Activated CD4-positive, alpha-beta memory T cell treated with anti-CD3 and anti-CD28 coated beads, Interleukin-2, amount 10 ng/mL, durations not matched to agents 7 days and 5 days (primary cell): ENCODE results near the gene KLHDC9. TPM values are rescaled to one million over a fixed set of nuclear protein-coding genes. Genes with fewer than 3 reads are reported as not detected.
A peak's percentile ranks its signal among the peaks of the same experiment; 100 is the strongest.

ENCODE experiments used
- CTCF ChIA-PET: fragments of 350-600 bp; sonication (Branson Sonifier 250); formaldehyde crosslinking; loops from one replicate; lab custom pipeline; 2021; ENCODE audit warnings: antibody characterized with exemption, inconsistent platforms; lab: Charles Lee
- POLR2A ChIA-PET: fragments of 350-600 bp; sonication (Branson Sonifier 250); formaldehyde crosslinking; loops from one replicate; lab custom pipeline; 2021; ENCODE audit warnings: antibody characterized with exemption; lab: Charles Lee
- DNase-seq: peaks from one replicate; pipeline ENCODE4 v3.0.0-alpha.2; 2020
- H3K27ac Mint-ChIP-seq: one replicate; pipeline ENCODE4 v1.8.0; 2021; ENCODE audit warnings: mild to moderate bottlenecking, mixed read lengths
- H3K27me3 Mint-ChIP-seq: one replicate; pipeline ENCODE4 v1.8.0; 2021; ENCODE audit warnings: mixed read lengths
- H3K36me3 Mint-ChIP-seq: one replicate; pipeline ENCODE4 v1.8.0; 2021; ENCODE audit warnings: low read depth, mixed read lengths
- H3K4me1 Mint-ChIP-seq: one replicate; pipeline ENCODE4 v1.8.0; 2021; ENCODE audit warnings: mixed read lengths
- H3K4me3 Mint-ChIP-seq: one replicate; pipeline ENCODE4 v1.8.0; 2021; ENCODE audit warnings: mild to moderate bottlenecking, mixed read lengths
- H3K9me3 Mint-ChIP-seq: one replicate; pipeline ENCODE4 v1.8.0; 2021; ENCODE audit warnings: mixed read lengths
- total RNA-seq, 2 experiments: library from RNA; stranded (reverse); gene quantifications; one replicate each; pipeline ENCODE4 v1.2.3, GENCODE V29; 2021

The KLHDC9 gene
- total RNA-seq, 2 experiments from 2014 or later, result 1.2 TPM

DNA sequence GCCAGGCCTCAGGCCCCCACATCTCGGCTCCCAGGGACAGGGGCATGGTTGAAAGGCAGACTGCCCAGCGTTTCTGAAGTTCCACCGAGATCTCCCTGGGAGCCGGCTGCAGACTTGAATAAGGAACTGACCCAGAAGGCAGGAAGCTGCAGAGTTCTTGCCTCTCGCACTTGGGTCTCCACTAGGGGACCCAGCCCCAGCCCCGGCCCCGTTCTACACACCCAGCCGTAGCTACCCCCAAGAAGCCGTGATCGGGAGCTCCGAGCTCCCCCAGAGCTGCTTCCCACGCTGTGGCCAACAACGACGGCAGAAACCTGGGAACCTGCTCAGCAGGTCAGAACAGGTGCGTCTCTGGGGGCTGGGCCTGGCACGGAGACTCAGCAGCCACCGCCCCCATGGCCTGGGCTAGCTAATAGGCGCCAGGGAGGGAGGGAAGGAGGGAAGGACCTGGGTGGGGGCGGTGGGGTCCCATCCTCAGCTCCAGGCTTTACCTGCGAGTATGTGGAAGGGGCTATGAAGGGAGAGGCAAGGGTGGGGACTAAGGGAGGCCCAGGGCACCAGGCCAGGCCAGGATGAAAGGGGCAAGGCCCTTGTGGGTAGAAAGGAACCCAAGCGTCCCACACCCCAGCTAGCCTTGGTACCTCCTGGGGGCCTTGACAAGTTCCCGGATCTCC lies 8.8 kb upstream of the KLHDC9 start, which contains the start of gene NECTIN4:
TSS of gene NECTIN4 (minus strand) at position 308 of the 674 bp plus-strand sequence. CDS start at position 46, 262 bp downstream.
- no peak for DNase-seq
- peaks cover 2% of the 10 kb centered on the region for H3K27me3 Mint-ChIP-seq
- H3K4me1 Mint-ChIP-seq, result peaks cover 23% of the 10 kb centered on the region
- H3K36me3 Mint-ChIP-seq, result no peaks in the 10 kb centered on the region
- ChIA-PET POLR2A (interaction anchor here (1.3 to 3.3 kb wide), 2 partner anchors 21 to 44 kb away, joined by 5 to 20 read pairs; partner anchors contain the start of genes ARHGAP30 and USF1), CTCF (interaction anchor here (1.9 kb wide), 1 partner anchor 8 kb away, joined by 6 read pairs; the partner anchor contains the start of gene KLHDC9)
- H3K27ac Mint-ChIP-seq, result no peak within 1 kb of the TSS
- H3K4me3 Mint-ChIP-seq, result no peak within 1 kb of the TSS
- H3K9me3 Mint-ChIP-seq, result no peaks in the 10 kb centered on the region

DNA sequence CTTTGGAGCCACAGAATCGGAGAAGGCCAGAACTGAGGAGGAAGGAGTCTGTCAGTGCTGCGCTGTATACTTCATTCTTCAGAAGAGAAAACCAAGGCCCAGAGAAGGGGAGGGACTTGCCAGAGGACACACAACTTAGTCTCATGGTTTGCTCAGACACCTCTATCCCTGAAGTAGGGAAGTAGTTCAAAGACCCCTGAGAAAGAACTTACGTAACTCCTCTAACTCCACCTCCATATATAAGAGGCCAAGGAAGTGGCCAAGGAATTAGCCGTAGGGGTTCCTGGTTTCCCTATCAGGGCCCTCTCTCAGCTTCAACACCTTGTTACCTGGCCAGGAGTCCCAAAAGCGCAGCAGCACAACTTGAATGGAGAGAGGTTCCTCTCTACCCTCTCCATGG lies 8.2 kb upstream of the KLHDC9 start:
- H3K36me3 Mint-ChIP-seq, result no peaks in the 10 kb centered on the region
- ChIA-PET POLR2A (interaction anchor here (1.3 to 3.3 kb wide), 2 partner anchors 21 to 45 kb away, joined by 5 to 20 read pairs; partner anchors contain the start of genes ARHGAP30 and USF1), CTCF (no interaction called here)
- no peak for DNase-seq
- H3K4me3 Mint-ChIP-seq, result no peak overlapping the region
- H3K27ac Mint-ChIP-seq, result no peak overlapping the region
- peaks cover 23% of the 10 kb centered on the region for H3K4me1 Mint-ChIP-seq
- peaks cover 5% of the 10 kb centered on the region for H3K27me3 Mint-ChIP-seq
- no peaks in the 10 kb centered on the region for H3K9me3 Mint-ChIP-seq

DNA sequence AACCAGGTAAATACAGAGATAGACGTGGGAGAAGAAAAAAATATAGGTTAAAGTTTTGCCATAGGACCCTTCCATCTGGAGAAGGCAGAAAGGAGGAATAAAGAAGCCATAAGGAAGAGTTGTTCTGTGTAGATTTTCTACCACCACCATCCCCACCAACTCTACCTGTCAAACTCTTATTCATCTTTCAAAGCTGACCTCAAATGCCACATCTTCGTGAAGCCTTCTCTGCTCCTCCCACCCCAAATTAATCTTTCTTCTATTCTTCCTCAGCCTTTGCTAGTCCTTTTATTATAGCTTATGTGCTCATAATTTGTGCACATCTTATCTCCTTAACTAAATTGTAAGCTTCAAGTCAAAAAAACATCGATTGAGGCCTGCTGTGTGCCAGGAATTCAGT lies 7.5 kb upstream of the KLHDC9 start:
- Mint-ChIP-seq H3K27ac (no peak overlapping the region), H3K27me3 (peaks cover 6% of the 10 kb centered on the region), H3K9me3 (no peaks in the 10 kb centered on the region), H3K36me3 (no peaks in the 10 kb centered on the region), H3K4me3 (no peak overlapping the region), H3K4me1 (peaks cover 23% of the 10 kb centered on the region)
- no peak for DNase-seq
- CTCF ChIA-PET, result no interaction called here
- POLR2A ChIA-PET, result interaction anchor here (3.3 kb wide), 1 partner anchor 22 kb away, joined by 20 read pairs; the partner anchor contains the start of gene ARHGAP30

DNA sequence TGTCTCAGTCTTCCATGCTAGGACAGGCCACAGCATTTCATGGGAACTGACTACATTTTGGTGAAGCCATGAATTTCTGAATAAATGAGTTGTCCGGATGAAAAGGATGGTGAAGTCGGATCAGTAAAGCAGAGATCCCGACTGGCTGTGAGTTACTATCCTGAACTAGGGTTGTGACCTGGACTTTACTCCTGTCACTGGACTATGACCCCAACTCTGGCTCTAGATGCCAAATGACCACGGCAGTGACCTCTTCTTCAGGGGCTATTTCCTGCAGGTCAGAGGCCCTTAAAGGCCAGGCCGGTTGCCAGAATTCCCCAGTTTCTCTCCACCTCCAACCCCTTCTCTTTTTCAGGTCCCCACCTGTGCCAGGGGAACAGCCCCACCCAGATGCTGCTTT lies 7.1 kb upstream of the KLHDC9 start:
- no peak for DNase-seq
- Mint-ChIP-seq H3K27me3 (peaks cover 6% of the 10 kb centered on the region), H3K36me3 (no peaks in the 10 kb centered on the region), H3K4me1 (peaks cover 23% of the 10 kb centered on the region), H3K27ac (no peak overlapping the region), H3K4me3 (no peak overlapping the region), H3K9me3 (no peaks in the 10 kb centered on the region)
- CTCF ChIA-PET, result no interaction called here
- POLR2A ChIA-PET, result interaction anchor here (3.3 kb wide), 1 partner anchor 23 kb away, joined by 20 read pairs; the partner anchor contains the start of gene ARHGAP30

DNA sequence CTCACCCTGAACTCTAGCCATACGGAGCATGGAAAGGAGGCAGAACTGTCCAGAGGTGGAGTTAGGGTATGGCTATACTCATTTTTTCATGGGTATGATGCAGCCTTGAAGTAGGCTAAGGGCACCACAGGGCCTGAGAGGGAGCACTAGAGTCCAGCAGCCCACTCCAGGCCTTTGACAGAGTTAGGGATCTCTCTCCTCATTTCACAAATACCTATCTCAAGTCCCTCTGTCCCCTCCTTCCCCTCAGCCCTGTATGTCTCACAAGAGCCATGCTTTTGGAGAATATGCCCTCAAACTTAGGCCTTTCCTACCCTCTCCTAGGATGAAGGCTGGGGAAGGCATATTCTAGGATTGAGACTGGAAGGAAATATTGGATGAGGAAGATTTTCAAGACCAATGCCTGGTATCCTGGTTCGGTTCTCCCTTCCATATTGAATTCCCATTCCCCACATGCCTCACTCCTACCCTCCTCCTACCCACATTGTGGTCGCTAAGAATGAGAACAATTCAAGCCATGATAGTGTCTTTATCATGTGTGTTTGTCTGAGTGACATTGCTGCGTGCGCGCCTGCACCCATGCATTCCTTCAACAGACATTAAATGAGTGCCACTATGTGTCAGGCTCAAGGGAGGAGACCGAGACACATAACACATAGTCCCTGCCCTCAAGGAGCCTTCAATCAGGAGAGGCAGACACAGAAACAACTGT lies 6.2 kb upstream of the KLHDC9 start:
- H3K27ac Mint-ChIP-seq, result no peak overlapping the region
- H3K4me1 Mint-ChIP-seq, result peaks cover 28% of the 10 kb centered on the region
- ChIA-PET CTCF (interaction anchor here (0.7 to 7.5 kb wide), 3 partner anchors 21 to 95 kb away, joined by 3 to 128 read pairs (median 3); partner anchors contain the start of genes ARHGAP30 and TSTD1), POLR2A (interaction anchor here (0.8 to 1.0 kb wide), 2 partner anchors 20 to 26 kb away, joined by 3 to 4 read pairs; partner anchors contain the start of genes NIT1 and PFDN2)
- H3K27me3 Mint-ChIP-seq, result peaks cover 6% of the 10 kb centered on the region
- H3K4me3 Mint-ChIP-seq, result no peak overlapping the region
- H3K36me3 Mint-ChIP-seq, result no peaks in the 10 kb centered on the region
- DNase-seq, result no peak
- H3K9me3 Mint-ChIP-seq, result no peaks in the 10 kb centered on the region

GRCh38 chr1:161092621-161093028 lies 5.5 kb upstream of the KLHDC9 start:
- Mint-ChIP-seq H3K9me3 (no peaks in the 10 kb centered on the region), H3K27me3 (peaks cover 6% of the 10 kb centered on the region), H3K4me1 (peaks cover 34% of the 10 kb centered on the region), H3K4me3 (no peak overlapping the region), H3K27ac (no peak overlapping the region), H3K36me3 (peaks cover 2% of the 10 kb centered on the region)
- peak; percentile 27 for DNase-seq
- POLR2A ChIA-PET, result interaction anchor here (0.8 to 9.5 kb wide), 3 partner anchors 20 to 25 kb away, joined by 3 to 142 read pairs (median 4); partner anchors contain the start of genes ARHGAP30, NIT1 and PFDN2
- CTCF ChIA-PET, result interaction anchor here (0.7 to 7.5 kb wide), 4 partner anchors 22 to 139 kb away, joined by 3 to 128 read pairs (median 3); partner anchors contain the start of genes ARHGAP30 and TSTD1

DNA sequence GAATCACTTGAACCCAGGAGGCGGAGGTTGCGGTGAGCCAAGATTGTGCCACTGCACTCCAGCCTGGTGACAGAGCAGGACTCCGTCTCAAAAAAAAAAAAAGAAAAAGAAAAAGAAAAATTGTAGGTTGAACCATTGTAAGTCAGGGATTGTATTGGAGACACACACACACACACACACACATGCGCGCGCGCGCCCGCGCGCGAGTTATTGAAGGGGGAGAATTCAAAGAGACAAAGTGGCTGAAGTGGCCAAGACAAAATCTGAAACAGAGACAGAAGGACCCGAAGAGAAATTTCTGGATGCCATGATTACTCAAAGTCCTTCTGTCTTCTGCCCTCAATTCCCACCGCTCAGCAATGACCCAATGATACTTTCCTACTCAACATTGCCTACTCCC lies 3.7 kb upstream of the KLHDC9 start:
- no peaks in the 10 kb centered on the region for H3K9me3 Mint-ChIP-seq
- H3K27me3 Mint-ChIP-seq, result peaks cover 6% of the 10 kb centered on the region
- no peak for DNase-seq
- H3K4me3 Mint-ChIP-seq, result no peak overlapping the region
- ChIA-PET CTCF (interaction anchor here (0.7 to 7.5 kb wide), 5 partner anchors 16 to 97 kb away, joined by 3 to 128 read pairs (median 30); partner anchors contain the start of genes ARHGAP30, NIT1, PFDN2 and USF1), POLR2A (interaction anchor here (0.6 to 9.5 kb wide), 4 partner anchors 9 to 55 kb away, joined by 3 to 142 read pairs (median 40); partner anchors contain the start of genes ARHGAP30 and USF1)
- peaks cover 46% of the 10 kb centered on the region for H3K4me1 Mint-ChIP-seq
- H3K36me3 Mint-ChIP-seq, result peaks cover 13% of the 10 kb centered on the region
- no peak overlapping the region for H3K27ac Mint-ChIP-seq

- H3K36me3 Mint-ChIP-seq, result peaks cover 19% of the 10 kb centered on the region
- H3K4me3 Mint-ChIP-seq, result no peak overlapping the region
- H3K4me1 Mint-ChIP-seq, result peaks cover 46% of the 10 kb centered on the region
- H3K27ac Mint-ChIP-seq, result no peak overlapping the region
- CTCF ChIA-PET, result interaction anchor here (0.7 to 7.5 kb wide), 5 partner anchors 23 to 98 kb away, joined by 4 to 128 read pairs (median 34); partner anchors contain the start of genes ARHGAP30, NIT1, PFDN2 and TSTD1
- peaks cover 6% of the 10 kb centered on the region for H3K27me3 Mint-ChIP-seq
- POLR2A ChIA-PET, result interaction anchor here (1.1 to 9.5 kb wide), 3 partner anchors 9 to 49 kb away, joined by 3 to 142 read pairs (median 78); partner anchors contain the start of genes ARHGAP30 and USF1
- no peak for DNase-seq
- no peaks in the 10 kb centered on the region for H3K9me3 Mint-ChIP-seq
Measured at GRCh38 chr1:161095230-161095629, 2.9 kb upstream of the KLHDC9 start.

DNA sequence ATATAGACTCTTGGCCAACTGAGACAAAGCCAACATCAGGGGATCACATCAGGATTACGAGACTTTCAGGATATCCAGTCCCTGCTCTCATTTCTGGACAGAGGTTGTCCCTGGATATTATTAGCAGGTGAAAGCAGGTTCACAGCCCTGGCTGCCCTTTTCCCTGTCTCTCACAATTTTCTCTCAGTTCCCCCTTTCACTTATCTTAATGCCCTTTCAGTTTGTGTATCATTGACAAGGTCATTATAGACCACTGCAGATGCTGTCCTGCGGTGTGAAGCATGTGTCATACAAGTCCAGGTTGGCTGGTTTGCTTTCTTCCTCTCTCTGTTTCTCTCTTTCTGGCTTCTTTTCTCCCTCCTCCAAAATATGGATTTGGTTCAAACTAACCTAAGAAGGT lies 2.1 kb upstream of the KLHDC9 start:
- Mint-ChIP-seq H3K4me3 (no peak overlapping the region), H3K27me3 (peaks cover 6% of the 10 kb centered on the region), H3K4me1 (peaks cover 40% of the 10 kb centered on the region), H3K9me3 (no peaks in the 10 kb centered on the region), H3K27ac (no peak overlapping the region), H3K36me3 (peaks cover 21% of the 10 kb centered on the region)
- ChIA-PET CTCF (interaction anchor here (1.2 to 7.5 kb wide), 10 partner anchors 11 to 102 kb away, joined by 3 to 128 read pairs (median 17); partner anchors contain the start of genes ARHGAP30, DEDD, TSTD1 and USF1), POLR2A (interaction anchor here (7.2 to 9.5 kb wide), 2 partner anchors 27 to 50 kb away, joined by 78 to 142 read pairs; partner anchors contain the start of genes ARHGAP30 and USF1)
- no peak for DNase-seq

DNA sequence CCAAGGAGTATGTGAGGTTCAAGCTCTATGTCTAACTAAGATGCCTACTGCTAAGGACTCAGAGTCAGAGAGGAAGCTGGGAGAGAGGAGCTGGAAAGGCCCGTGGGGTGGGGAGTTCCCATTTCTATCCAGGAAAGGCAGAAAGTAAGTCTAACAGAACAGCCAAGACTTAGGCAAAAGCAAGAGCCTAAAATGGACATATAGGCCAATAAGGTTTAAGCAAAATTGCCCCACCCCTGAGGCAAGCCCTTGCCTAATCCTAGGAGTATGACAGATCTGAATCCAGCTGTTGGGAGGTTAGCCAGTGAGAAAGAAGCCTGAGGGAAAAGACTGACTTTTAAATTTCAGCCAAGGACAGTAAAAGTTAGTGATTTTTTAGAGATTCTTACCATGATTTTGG lies 1.6 kb upstream of the KLHDC9 start:
- H3K4me3 Mint-ChIP-seq, result no peak overlapping the region
- POLR2A ChIA-PET, result interaction anchor here (0.9 to 9.5 kb wide), 6 partner anchors 27 to 80 kb away, joined by 3 to 142 read pairs (median 8); partner anchors contain the start of genes ARHGAP30, B4GALT3, F11R and TSTD1
- peaks cover 6% of the 10 kb centered on the region for H3K27me3 Mint-ChIP-seq
- peaks cover 39% of the 10 kb centered on the region for H3K4me1 Mint-ChIP-seq
- H3K9me3 Mint-ChIP-seq, result no peaks in the 10 kb centered on the region
- no peak for DNase-seq
- peaks cover 24% of the 10 kb centered on the region for H3K36me3 Mint-ChIP-seq
- no peak overlapping the region for H3K27ac Mint-ChIP-seq
- CTCF ChIA-PET, result interaction anchor here (0.6 to 7.5 kb wide), 18 partner anchors 8 to 262 kb away, joined by 3 to 128 read pairs (median 8); partner anchors contain the start of genes ARHGAP30, DEDD, NECTIN4 and NIT1

DNA sequence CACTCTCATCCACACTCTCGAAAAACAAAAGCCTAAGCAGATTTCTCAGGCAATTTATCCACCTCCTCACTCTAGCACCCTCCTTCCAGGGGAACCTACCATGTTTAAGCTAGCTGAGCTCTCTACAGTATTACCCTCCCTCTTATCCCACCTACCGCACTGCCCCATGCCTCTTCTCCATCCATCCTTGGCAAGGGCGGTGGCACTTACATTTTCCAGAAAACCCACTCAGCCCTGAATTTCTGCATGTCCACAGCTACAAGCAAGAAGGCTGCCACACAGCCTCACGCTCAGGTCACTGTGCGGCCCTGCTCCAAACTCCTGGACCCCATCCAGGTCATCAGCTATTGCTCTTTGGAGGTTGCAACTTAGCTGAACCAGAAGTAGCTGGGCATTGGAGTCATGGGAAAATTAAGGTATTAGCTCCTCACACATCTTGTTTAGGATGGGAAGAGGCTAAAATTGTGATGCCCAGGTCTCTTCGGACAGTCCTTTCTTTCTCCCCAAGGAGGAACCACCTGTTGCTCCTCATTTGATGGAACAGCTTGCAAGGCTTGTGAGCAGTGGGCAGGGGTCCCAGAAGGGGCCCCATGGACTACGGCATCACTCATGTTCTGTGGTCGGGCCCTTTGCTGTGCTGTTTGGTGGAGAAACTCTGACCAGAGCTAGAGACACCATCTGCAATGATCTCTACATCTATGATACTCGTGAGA lies 1.1 kb downstream of the KLHDC9 start:
- peak overlapping the region; percentile 68 for H3K4me3 Mint-ChIP-seq
- ChIA-PET POLR2A (interaction anchor here (1.0 to 9.5 kb wide), 7 partner anchors 18 to 255 kb away, joined by 3 to 142 read pairs (median 13); partner anchors contain the start of genes ARHGAP30, F11R, NIT1 and PFDN2), CTCF (interaction anchor here (0.9 to 7.5 kb wide), 11 partner anchors 13 to 147 kb away, joined by 3 to 128 read pairs (median 6); partner anchors contain the start of genes ARHGAP30, NIT1, PFDN2 and PPOX)
- peaks cover 23% of the 10 kb centered on the region for H3K4me1 Mint-ChIP-seq
- peaks cover 29% of the 10 kb centered on the region for H3K36me3 Mint-ChIP-seq
- peaks cover 4% of the 10 kb centered on the region for H3K27me3 Mint-ChIP-seq
- H3K27ac Mint-ChIP-seq, result peak overlapping the region; percentile 58
- no peak for DNase-seq
- no peaks in the 10 kb centered on the region for H3K9me3 Mint-ChIP-seq
